ENCODE measurements around the gene ACTA1. TPM values are rescaled to one million over a fixed set of nuclear protein-coding genes. Genes with fewer than 3 reads are reported as not detected.

The ACTA1 gene
- total and polyA plus RNA-seq, 4 donors: 0.06 to 0.33 (median 0.08) TPM; not detected in 1

DNA sequence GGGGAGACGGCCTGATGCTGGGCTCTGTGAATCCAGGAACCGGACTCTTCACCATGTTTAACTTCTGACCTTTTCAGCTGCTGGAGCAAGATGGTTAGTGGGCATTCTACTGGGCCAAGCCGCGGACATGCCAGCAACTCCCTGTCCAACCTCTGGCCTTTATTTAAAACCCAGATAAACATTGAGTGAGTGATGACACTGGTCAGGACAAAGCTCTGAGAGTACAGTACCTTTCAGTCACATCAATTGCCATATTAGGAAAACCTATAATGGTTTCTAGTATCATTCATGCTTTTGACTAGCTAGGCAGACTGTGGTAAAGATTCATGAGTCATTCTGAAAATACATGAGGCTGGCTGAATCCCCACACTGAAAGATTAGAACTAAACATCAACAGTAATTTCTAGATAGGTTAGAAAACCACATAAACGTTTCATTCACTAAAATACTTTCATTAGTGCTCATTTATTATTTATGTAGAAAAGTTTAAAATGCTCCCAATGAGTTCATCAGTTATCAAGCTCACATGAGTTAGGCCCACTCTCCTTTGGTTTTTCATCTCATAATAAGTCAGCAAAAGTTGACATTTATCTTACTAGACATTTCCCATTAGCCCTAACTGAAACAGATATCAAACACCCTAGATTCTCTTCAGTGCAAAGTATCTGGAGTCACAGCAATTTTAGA is 7.1 kb upstream of the ACTA1 start (continued):
- TF ChIP-seq, protein P1, sequence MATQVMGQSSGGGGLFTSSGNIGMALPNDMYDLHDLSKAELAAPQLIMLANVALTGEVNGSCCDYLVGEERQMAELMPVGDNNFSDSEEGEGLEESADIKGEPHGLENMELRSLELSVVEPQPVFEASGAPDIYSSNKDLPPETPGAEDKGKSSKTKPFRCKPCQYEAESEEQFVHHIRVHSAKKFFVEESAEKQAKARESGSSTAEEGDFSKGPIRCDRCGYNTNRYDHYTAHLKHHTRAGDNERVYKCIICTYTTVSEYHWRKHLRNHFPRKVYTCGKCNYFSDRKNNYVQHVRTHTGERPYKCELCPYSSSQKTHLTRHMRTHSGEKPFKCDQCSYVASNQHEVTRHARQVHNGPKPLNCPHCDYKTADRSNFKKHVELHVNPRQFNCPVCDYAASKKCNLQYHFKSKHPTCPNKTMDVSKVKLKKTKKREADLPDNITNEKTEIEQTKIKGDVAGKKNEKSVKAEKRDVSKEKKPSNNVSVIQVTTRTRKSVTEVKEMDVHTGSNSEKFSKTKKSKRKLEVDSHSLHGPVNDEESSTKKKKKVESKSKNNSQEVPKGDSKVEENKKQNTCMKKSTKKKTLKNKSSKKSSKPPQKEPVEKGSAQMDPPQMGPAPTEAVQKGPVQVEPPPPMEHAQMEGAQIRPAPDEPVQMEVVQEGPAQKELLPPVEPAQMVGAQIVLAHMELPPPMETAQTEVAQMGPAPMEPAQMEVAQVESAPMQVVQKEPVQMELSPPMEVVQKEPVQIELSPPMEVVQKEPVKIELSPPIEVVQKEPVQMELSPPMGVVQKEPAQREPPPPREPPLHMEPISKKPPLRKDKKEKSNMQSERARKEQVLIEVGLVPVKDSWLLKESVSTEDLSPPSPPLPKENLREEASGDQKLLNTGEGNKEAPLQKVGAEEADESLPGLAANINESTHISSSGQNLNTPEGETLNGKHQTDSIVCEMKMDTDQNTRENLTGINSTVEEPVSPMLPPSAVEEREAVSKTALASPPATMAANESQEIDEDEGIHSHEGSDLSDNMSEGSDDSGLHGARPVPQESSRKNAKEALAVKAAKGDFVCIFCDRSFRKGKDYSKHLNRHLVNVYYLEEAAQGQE (IDR thresholded peaks at IDR 0.05): no peak
- TF ChIP-seq JUND (IDR thresholded peaks at IDR 0.05): no peak
- TF ChIP-seq HNF4G (IDR thresholded peaks at IDR 0.05): no peak
- no peak for TF ChIP-seq RAD21 (IDR thresholded peaks at IDR 0.05)

DNA sequence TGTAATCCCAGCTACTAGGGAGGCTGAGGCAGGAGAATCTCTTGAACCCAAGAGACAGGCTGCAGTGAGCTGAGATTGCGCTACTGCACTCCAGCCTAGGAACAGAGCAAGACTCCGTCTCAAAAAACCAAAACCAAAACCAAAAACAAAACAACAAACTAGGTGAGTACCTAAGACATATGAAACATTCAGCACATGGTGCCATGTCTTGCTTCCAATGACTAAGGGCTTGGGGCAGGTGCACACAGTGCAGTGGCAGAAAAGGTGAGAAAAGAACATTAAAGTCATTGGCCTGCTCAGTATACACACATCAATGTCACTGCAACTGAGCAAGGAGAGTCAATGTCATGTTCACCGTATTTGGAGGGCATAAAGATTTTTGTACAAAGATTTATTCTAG is 4.1 kb upstream of the ACTA1 start:
- H3K27me3 ChIP-seq (ENCODE audit: control insufficient read depth in 4 of 4, insufficient read depth in 4 of 4, low read length in 3 of 4): peaks cover 1 to 11% (median 5%) of the 10 kb centered on the region in 4 donors
- no peak overlapping the region for H3K4me3 ChIP-seq (ENCODE audit: low read depth in 1 of 3, low read length in 3 of 3)
- peaks cover 6 to 15% (median 11%) of the 10 kb centered on the region in 4 donors for H3K36me3 ChIP-seq (ENCODE audit: control insufficient read depth in 4 of 4, insufficient read depth in 3 of 4, low read depth in 1 of 4, low read length in 3 of 4)
- no peak for DNase-seq (ENCODE audit: low spot score)
- H3K9me3 ChIP-seq (ENCODE audit: control insufficient read depth in 4 of 4, low read length in 3 of 4): no peaks in the 10 kb centered on the region
- H3K9ac ChIP-seq (ENCODE audit: low read depth in 1 of 2, low read length in 2 of 2): no peak overlapping the region
- peaks cover 2 to 8% (median 2%) of the 10 kb centered on the region in 4 donors for H3K4me1 ChIP-seq (ENCODE audit: control insufficient read depth in 4 of 4, insufficient read depth in 4 of 4, low read length in 3 of 4)
- WGBS: 98% methylated on average over 3 of the region's 3 CpGs
- no peak for TF ChIP-seq TAF1 (conservative IDR thresholded peaks at IDR 0.05)
- TF ChIP-seq, protein P1 (IDR thresholded peaks at IDR 0.05): no peak
- TF ChIP-seq, protein P2, sequence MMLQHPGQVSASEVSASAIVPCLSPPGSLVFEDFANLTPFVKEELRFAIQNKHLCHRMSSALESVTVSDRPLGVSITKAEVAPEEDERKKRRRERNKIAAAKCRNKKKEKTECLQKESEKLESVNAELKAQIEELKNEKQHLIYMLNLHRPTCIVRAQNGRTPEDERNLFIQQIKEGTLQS (IDR thresholded peaks at IDR 0.05): no peak
- TF ChIP-seq YY1 (IDR thresholded peaks at IDR 0.05): no peak
- no peak for TF ChIP-seq HNF4G (IDR thresholded peaks at IDR 0.05)
- TF ChIP-seq, protein P3, sequence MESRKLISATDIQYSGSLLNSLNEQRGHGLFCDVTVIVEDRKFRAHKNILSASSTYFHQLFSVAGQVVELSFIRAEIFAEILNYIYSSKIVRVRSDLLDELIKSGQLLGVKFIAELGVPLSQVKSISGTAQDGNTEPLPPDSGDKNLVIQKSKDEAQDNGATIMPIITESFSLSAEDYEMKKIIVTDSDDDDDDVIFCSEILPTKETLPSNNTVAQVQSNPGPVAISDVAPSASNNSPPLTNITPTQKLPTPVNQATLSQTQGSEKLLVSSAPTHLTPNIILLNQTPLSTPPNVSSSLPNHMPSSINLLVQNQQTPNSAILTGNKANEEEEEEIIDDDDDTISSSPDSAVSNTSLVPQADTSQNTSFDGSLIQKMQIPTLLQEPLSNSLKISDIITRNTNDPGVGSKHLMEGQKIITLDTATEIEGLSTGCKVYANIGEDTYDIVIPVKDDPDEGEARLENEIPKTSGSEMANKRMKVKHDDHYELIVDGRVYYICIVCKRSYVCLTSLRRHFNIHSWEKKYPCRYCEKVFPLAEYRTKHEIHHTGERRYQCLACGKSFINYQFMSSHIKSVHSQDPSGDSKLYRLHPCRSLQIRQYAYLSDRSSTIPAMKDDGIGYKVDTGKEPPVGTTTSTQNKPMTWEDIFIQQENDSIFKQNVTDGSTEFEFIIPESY (IDR thresholded peaks at IDR 0.05): no peak
- no peak for TF ChIP-seq NR2F2 (IDR thresholded peaks at IDR 0.05)
- no peak for TF ChIP-seq FOXA1 (IDR thresholded peaks at IDR 0.05)
- TF ChIP-seq, protein P4, sequence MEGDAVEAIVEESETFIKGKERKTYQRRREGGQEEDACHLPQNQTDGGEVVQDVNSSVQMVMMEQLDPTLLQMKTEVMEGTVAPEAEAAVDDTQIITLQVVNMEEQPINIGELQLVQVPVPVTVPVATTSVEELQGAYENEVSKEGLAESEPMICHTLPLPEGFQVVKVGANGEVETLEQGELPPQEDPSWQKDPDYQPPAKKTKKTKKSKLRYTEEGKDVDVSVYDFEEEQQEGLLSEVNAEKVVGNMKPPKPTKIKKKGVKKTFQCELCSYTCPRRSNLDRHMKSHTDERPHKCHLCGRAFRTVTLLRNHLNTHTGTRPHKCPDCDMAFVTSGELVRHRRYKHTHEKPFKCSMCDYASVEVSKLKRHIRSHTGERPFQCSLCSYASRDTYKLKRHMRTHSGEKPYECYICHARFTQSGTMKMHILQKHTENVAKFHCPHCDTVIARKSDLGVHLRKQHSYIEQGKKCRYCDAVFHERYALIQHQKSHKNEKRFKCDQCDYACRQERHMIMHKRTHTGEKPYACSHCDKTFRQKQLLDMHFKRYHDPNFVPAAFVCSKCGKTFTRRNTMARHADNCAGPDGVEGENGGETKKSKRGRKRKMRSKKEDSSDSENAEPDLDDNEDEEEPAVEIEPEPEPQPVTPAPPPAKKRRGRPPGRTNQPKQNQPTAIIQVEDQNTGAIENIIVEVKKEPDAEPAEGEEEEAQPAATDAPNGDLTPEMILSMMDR (IDR thresholded peaks at IDR 0.05; ENCODE audit: low read depth, low read length, missing input control): no peak
- no peak for TF ChIP-seq FOXA2 (IDR thresholded peaks at IDR 0.05)
- no peak overlapping the region for H3K27ac ChIP-seq (ENCODE audit: low read depth in 1 of 2, low read length in 2 of 2)
